Fibroblast of lung (primary cell): ENCODE measurements around the gene TAF3.

Experiments used
- CTCF ChIP-seq, 2 donors: IDR thresholded peaks in 1 of 2; conservative IDR thresholded peaks in 1 of 2; 1 replicate in 1 of 2; 2 replicates in 1 of 2; pipeline ENCODE4 v1.5.1; 2011 to 2012; ENCODE audit warnings: low read length in 2 of 2, control low read depth in 1 of 2, inconsistent platforms in 1 of 2, low read depth in 1 of 2, mild to moderate bottlenecking in 1 of 2
- EZH2 ChIP-seq: IDR thresholded peaks from 2 replicates; pipeline ENCODE4 v1.5.1; 2012; ENCODE audit warnings: low read length, control low read depth, mild to moderate bottlenecking; ENCODE audit errors: missing control alignments

- no peak for TF ChIP-seq CTCF (conservative IDR thresholded peaks at IDR 0.05 in 1 of 2, IDR thresholded peaks at IDR 0.05 in 1 of 2; ENCODE audit: low read depth in 1 of 2, low read length in 2 of 2)
- TF ChIP-seq EZH2 = no peak
Observed at GRCh38 chr10:7856678-7857077, 38.4 kb downstream of the TAF3 start.
